A549 (cell line): Measurements from ENCODE around the gene TMEM132D. TPM values are rescaled to one million over a fixed set of nuclear protein-coding genes. Genes with fewer than 3 reads are reported as not detected.

Experiments used
- ATAC-seq, 2 experiments: fragments of 200-7000 bp in 1 of 2; fragments of >200 bp in 1 of 2; cut with Nextera tagmentation in 1 of 2; cut with Tn5 transposase in 1 of 2; 3 replicates each; pipeline versions ENCODE4 v1.8.0 to v1.9.1; 2018 to 2020; ENCODE audit warnings: mild to moderate bottlenecking in 1 of 2, moderate library complexity in 1 of 2
- CTCF ChIA-PET: fragments of 300-600 bp; sonication (Branson Sonifier 250); formaldehyde crosslinking; extraction: SDS; loops from one replicate; lab custom pipeline; 2021; ENCODE audit warnings: antibody characterized with exemption, inconsistent platforms; lab: Yijun Ruan, JAX
- POLR2A ChIA-PET: fragments of 350-600 bp; formaldehyde crosslinking; extraction: SDS; loops from one replicate; lab custom pipeline; 2021; ENCODE audit warnings: antibody characterized with exemption, inconsistent platforms; lab: Yijun Ruan, JAX
- DNase-seq, 2 experiments: peaks; one replicate each; pipeline versions ENCODE4 v3.0.0 to v3.0.0-alpha.2; 2011 to 2016; ENCODE audit warnings: low read depth in 1 of 2, low spot score in 1 of 2
- FAIRE-seq: peaks from 2 replicates; lab custom pipeline; 2011; peaks lifted over from hg19 to GRCh38; lab: Jason Lieb, UNC
- H3K27ac ChIP-seq, 2 experiments: fragments of >200 bp; sonication (Bioruptor Twin); formaldehyde crosslinking; 3 replicates each; pipeline ENCODE4 v1.5.1; 2016 to 2017
- H3K4me1 ChIP-seq: fragments of >200 bp; sonication (Bioruptor Twin); formaldehyde crosslinking; 3 replicates; pipeline ENCODE4 v1.6.1; 2016
- H3K4me2 ChIP-seq: fragments of >200 bp; sonication (Bioruptor Twin); formaldehyde crosslinking; 3 replicates; pipeline ENCODE4 v1.6.1; 2016
- H3K4me3 ChIP-seq: fragments of >200 bp; sonication (Bioruptor Twin); formaldehyde crosslinking; 3 replicates; pipeline ENCODE4 v1.5.1; 2016
- H3K9me3 ChIP-seq: fragments of >200 bp; sonication (Bioruptor Twin); formaldehyde crosslinking; 3 replicates; pipeline ENCODE4 v1.6.1; 2016
- ATOH8 ChIP-seq: fragments of 250-450 bp; sonication (Bioruptor Pico); IDR thresholded peaks from 2 replicates; pipeline ENCODE4 v1.5.0; 2020; ENCODE audit warnings: low read depth, mild to moderate bottlenecking, moderate library complexity
- CEBPB ChIP-seq, 2 experiments: fragments of >200 bp in 1 of 2; sonication (Bioruptor Twin) in 1 of 2; formaldehyde crosslinking in 1 of 2; IDR thresholded peaks; 2 replicates each; pipeline ENCODE4 v1.6.1; 2012 to 2016
- CHD2 ChIP-seq: fragments of 150-350 bp; IDR thresholded peaks from 2 replicates; pipeline ENCODE4 v1.6.1; 2014; ENCODE audit warnings: low read length; ENCODE audit not compliant: partially characterized antibody
- CHD4 ChIP-seq: fragments of 200-600 bp; sonication (generic); IDR thresholded peaks from 2 replicates; pipeline ENCODE4 v1.6.1; 2016; ENCODE audit warnings: antibody characterized with exemption, mild to moderate bottlenecking, borderline replicate concordance
- EHF ChIP-seq: fragments of 250-450 bp; sonication (Bioruptor Pico); IDR thresholded peaks from 2 replicates; pipeline ENCODE4 v1.5.0; 2020; ENCODE audit warnings: mild to moderate bottlenecking
- EHMT2 ChIP-seq: fragments of 200-600 bp; sonication (generic); IDR thresholded peaks from 2 replicates; pipeline ENCODE4 v1.6.1; 2016; ENCODE audit warnings: antibody characterized with exemption, low read depth, mild to moderate bottlenecking, moderate library complexity
- EP300 ChIP-seq, 2 experiments: fragments of >200 bp; sonication (Bioruptor Twin); formaldehyde crosslinking; IDR thresholded peaks; 2 replicates in 1 of 2; 3 replicates in 1 of 2; pipeline ENCODE4 v1.6.1; 2016 to 2017
- FOXS1 ChIP-seq: fragments of 250-450 bp; sonication (Bioruptor Pico); IDR thresholded peaks from 2 replicates; pipeline ENCODE4 v1.5.0; 2020; ENCODE audit warnings: mild to moderate bottlenecking, moderate library complexity
- HEYL ChIP-seq: fragments of 250-450 bp; sonication (Bioruptor Pico); IDR thresholded peaks from 2 replicates; pipeline ENCODE4 v1.8.0; 2021; ENCODE audit warnings: mild to moderate bottlenecking, moderate library complexity
- HMGXB4 ChIP-seq: fragments of 250-450 bp; sonication (Bioruptor Pico); IDR thresholded peaks from 2 replicates; pipeline ENCODE4 v1.5.0; 2021; ENCODE audit warnings: mild to moderate bottlenecking, moderate library complexity, borderline replicate concordance
- KDM5A ChIP-seq: fragments of 200-600 bp; sonication (generic); IDR thresholded peaks from 2 replicates; pipeline ENCODE4 v1.6.1; 2016; ENCODE audit warnings: antibody characterized with exemption, mild to moderate bottlenecking
- MAFK ChIP-seq: fragments of 450-650 bp; IDR thresholded peaks from 2 replicates; pipeline ENCODE4 v1.6.1; 2014; ENCODE audit not compliant: partially characterized antibody
- NFE2L2 ChIP-seq: fragments of 150-350 bp; conservative IDR thresholded peaks from 2 replicates; pipeline ENCODE4 v1.6.1; 2014; ENCODE audit warnings: low read length
- NPAS2 ChIP-seq: fragments of 250-450 bp; sonication (Bioruptor Pico); IDR thresholded peaks from 2 replicates; pipeline ENCODE4 v1.8.0; 2022; ENCODE audit warnings: mild to moderate bottlenecking, moderate library complexity, borderline replicate concordance
- NR3C1 ChIP-seq: fragments of >200 bp; sonication (Bioruptor Twin); formaldehyde crosslinking; IDR thresholded peaks from 3 replicates; pipeline ENCODE4 v1.6.1; 2017
- POLR2AphosphoS2 ChIP-seq: conservative IDR thresholded peaks from 2 replicates; pipeline ENCODE4 v1.6.1; 2012; ENCODE audit warnings: low read length, improper control_type of control experiment, inconsistent platforms
- RAD21 ChIP-seq, 2 experiments: fragments of >200 bp in 1 of 2; sonication (Bioruptor Twin) in 1 of 2; formaldehyde crosslinking in 1 of 2; IDR thresholded peaks in 1 of 2; conservative IDR thresholded peaks in 1 of 2; 2 replicates in 1 of 2; 3 replicates in 1 of 2; pipeline ENCODE4 v1.6.1; 2012 to 2018; ENCODE audit warnings: inconsistent platforms in 1 of 2
- RFX5 ChIP-seq: fragments of 450-650 bp; IDR thresholded peaks from 2 replicates; pipeline ENCODE4 v1.7.1; 2014; ENCODE audit warnings: antibody characterized with exemption, mild to moderate bottlenecking, moderate library complexity
- RNF2 ChIP-seq: fragments of 200-600 bp; sonication (generic); IDR thresholded peaks from 2 replicates; pipeline ENCODE4 v1.6.1; 2016; ENCODE audit warnings: low read depth, mild to moderate bottlenecking, antibody characterized with exemption, moderate library complexity, borderline replicate concordance
- TFCP2L1 ChIP-seq: fragments of 250-450 bp; sonication (Bioruptor Pico); IDR thresholded peaks from 2 replicates; pipeline ENCODE4 v1.5.0; 2021; ENCODE audit warnings: mild to moderate bottlenecking
- ZFP36 ChIP-seq: fragments of 450-650 bp; IDR thresholded peaks from 2 replicates; pipeline ENCODE4 v1.6.1; 2014; ENCODE audit warnings: borderline replicate concordance; ENCODE audit not compliant: partially characterized antibody
- WGBS: methylation state at CpG from one replicate; pipeline ENCODE4 v1.1.6; 2017; ENCODE audit errors: missing lambda C conversion rate; 5-methylcytosine and 5-hydroxymethylcytosine counted together
- polyA plus RNA-seq, 4 experiments: library from polyadenylated mRNA; depleted of rRNA in 3 of 4; stranded (reverse); fragments of >200 nt; fragmentation: RNase III in 1 of 4; extraction: RNeasy Plus Mini Kit Qiagen cat#74134 plus additional on column Dnase treatment in 1 of 4; gene quantifications; 2 replicates in 3 of 4; 3 replicates in 1 of 4; pipeline ENCODE4 v1.2.3, GENCODE V29; 2011 to 2017
- TF ChIP-seq, protein P1 (sequence below): fragments of >200 bp; sonication (Bioruptor Twin); formaldehyde crosslinking; IDR thresholded peaks from 2 replicates; pipeline ENCODE4 v1.6.1; 2016
- TF ChIP-seq, protein P2 (sequence below): fragments of >200 bp; sonication (Bioruptor Twin); formaldehyde crosslinking; IDR thresholded peaks from 3 replicates; pipeline ENCODE4 v1.5.1; 2016
- TF ChIP-seq, protein P3 (sequence below): IDR thresholded peaks from 2 replicates; pipeline ENCODE4 v1.6.1; 2012; ENCODE audit warnings: low read depth, borderline replicate concordance

Gene TMEM132D
- polyA plus RNA-seq, 2 of the 4 experiments (the other 2 are of a cell fraction) = not detected

- CTCF ChIA-PET = no interaction called here
Observed at GRCh38 chr12:129200576-129200975, 703.2 kb downstream of the TMEM132D start.

DNA sequence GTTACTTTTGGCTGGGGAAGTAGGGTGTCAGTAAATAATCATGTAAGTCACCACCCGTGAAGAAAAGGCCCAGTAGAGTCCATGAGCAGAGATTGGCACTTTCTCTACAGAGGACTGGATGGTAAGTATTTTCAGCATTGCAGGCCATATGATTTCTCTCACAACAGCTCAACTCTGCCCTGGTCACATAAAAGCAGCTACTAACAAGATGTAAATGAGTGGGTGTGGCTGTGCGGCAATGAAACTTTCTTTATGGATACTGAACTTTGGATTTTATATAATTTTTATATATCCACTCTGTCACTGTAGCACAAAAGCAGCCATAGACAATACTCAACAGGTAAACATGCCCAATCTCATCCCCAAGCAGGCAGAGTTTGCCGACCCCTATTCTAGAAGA is 706.9 kb downstream of the TMEM132D start:
- FAIRE-seq (no peak), DNase-seq (no peak), ATAC-seq (no peak)
- Histone ChIP-seq H3K4me1 (no peaks in the 10 kb centered on the region), H3K4me3 (no peak overlapping the region), H3K4me2 (no peak overlapping the region), H3K9me3 (0 out of 3 replicates have a peak, but pooled peaks cover 2% of the 10 kb centered on the region), H3K27ac (no peak overlapping the region)
- TF ChIP-seq RFX5 = no peak
- TF ChIP-seq ZFP36 = no peak
- TF ChIP-seq, protein P1, sequence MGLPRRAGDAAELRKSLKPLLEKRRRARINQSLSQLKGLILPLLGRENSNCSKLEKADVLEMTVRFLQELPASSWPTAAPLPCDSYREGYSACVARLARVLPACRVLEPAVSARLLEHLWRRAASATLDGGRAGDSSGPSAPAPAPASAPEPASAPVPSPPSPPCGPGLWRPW = no peak
- no peak for TF ChIP-seq EP300 (IDR thresholded peaks at IDR 0.05)
- no peak for TF ChIP-seq HEYL (CRISPR knock-in tag)
- TF ChIP-seq, protein P2, sequence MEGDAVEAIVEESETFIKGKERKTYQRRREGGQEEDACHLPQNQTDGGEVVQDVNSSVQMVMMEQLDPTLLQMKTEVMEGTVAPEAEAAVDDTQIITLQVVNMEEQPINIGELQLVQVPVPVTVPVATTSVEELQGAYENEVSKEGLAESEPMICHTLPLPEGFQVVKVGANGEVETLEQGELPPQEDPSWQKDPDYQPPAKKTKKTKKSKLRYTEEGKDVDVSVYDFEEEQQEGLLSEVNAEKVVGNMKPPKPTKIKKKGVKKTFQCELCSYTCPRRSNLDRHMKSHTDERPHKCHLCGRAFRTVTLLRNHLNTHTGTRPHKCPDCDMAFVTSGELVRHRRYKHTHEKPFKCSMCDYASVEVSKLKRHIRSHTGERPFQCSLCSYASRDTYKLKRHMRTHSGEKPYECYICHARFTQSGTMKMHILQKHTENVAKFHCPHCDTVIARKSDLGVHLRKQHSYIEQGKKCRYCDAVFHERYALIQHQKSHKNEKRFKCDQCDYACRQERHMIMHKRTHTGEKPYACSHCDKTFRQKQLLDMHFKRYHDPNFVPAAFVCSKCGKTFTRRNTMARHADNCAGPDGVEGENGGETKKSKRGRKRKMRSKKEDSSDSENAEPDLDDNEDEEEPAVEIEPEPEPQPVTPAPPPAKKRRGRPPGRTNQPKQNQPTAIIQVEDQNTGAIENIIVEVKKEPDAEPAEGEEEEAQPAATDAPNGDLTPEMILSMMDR = no peak
- TF ChIP-seq, protein P3, sequence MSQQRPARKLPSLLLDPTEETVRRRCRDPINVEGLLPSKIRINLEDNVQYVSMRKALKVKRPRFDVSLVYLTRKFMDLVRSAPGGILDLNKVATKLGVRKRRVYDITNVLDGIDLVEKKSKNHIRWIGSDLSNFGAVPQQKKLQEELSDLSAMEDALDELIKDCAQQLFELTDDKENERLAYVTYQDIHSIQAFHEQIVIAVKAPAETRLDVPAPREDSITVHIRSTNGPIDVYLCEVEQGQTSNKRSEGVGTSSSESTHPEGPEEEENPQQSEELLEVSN = no peak
- TF ChIP-seq CHD2 = no peak
- no peak for TF ChIP-seq ATOH8 (CRISPR knock-in tag)
- no peak for TF ChIP-seq FOXS1 (CRISPR knock-in tag)
- ChIA-PET CTCF (no interaction called here), POLR2A (no interaction called here)
- 19% methylated on average over 3 of the region's 3 CpGs for WGBS

More at GRCh38 chr12:129200576-129200975, 703.2 kb downstream of the TMEM132D start:
- 19% methylated on average over 8 of the region's 8 CpGs for WGBS
- DNase-seq = no peak
- ATAC-seq = no peak
- H3K4me3 ChIP-seq = no peak overlapping the region
- POLR2A ChIA-PET = no interaction called here
- H3K9me3 ChIP-seq = peaks cover 6% of the 10 kb centered on the region; the same call in 1 of the 3 replicates
- no peaks in the 10 kb centered on the region for H3K4me1 ChIP-seq
- no peak for FAIRE-seq
- no peak overlapping the region for H3K27ac ChIP-seq
- no peak for TF ChIP-seq EHMT2
- no peak for TF ChIP-seq RNF2
- no peak for TF ChIP-seq RAD21 (conservative IDR thresholded peaks at IDR 0.05 in 1 of 2, IDR thresholded peaks at IDR 0.05 in 1 of 2)
- no peak for TF ChIP-seq NR3C1
- no peak for TF ChIP-seq HEYL (CRISPR knock-in tag)
- TF ChIP-seq KDM5A = no peak
- no peak for TF ChIP-seq EP300 (IDR thresholded peaks at IDR 0.05)
- TF ChIP-seq ATOH8 (CRISPR knock-in tag) = no peak
- no peak for TF ChIP-seq CHD4
- TF ChIP-seq MAFK = no peak
- no peak for TF ChIP-seq EHF (CRISPR knock-in tag)
- no peak for TF ChIP-seq NPAS2 (CRISPR knock-in tag)
- no peak for TF ChIP-seq NFE2L2
- no peak for TF ChIP-seq TFCP2L1 (CRISPR knock-in tag)
- no peak for TF ChIP-seq POLR2AphosphoS2
- TF ChIP-seq, protein P3 = no peak
- no peak for TF ChIP-seq HMGXB4 (CRISPR knock-in tag)
- no peak for TF ChIP-seq CEBPB (IDR thresholded peaks at IDR 0.05)
- no peak overlapping the region for H3K4me2 ChIP-seq
